ENCODE results near the gene FAHD2A. TPM values are rescaled to one million over a fixed set of nuclear protein-coding genes. Genes with fewer than 3 reads are reported as not detected.
"Not testable (repeated sequence)": the region's sequence is repeated elsewhere in the genome, so short reads cannot be mapped to it uniquely, and the experiment has no call there.

The FAHD2A gene
- polyA plus RNA-seq, 1 donor from 2014 or later = 27.2 TPM

DNA sequence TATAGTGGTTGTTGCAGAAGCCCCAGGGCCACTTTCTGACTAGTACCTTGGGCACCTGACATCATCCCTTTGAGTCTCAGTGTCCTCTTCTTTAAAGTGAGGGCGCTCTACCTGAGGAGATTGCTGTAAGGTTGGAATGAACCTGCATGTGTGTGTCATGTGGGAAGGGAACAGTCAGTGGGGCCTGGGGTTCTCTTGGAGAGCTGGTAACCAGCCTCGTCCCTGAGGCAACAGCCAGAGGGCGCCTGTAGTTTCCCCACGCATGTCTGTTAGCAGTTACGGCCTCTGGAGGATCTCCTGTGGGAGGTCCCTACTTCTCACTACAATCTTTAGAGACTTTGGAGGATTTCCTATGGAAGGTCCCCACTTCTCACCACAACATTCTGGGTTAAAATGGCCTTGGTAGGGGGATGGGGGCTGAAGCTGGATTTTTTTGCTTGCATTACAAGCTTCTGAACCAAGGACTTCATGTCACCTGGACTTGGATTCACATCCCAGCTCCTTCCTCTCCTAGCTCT lies 755 bp downstream of the FAHD2A start:
- Histone ChIP-seq H3K27ac (ENCODE audit: low read length) (peak overlapping the region; percentile 85), H3K4me3 (ENCODE audit: low read length) (peak overlapping the region; percentile 99), H3K4me2 (ENCODE audit: low read length) (peak overlapping the region; percentile 45), H3K9ac (ENCODE audit: low read length) (peak overlapping the region; percentile 95), H2AFZ (ENCODE audit: low read depth, low read length) (peak overlapping the region; percentile 90)
- TF ChIP-seq MXI1 (conservative IDR thresholded peaks at IDR 0.05; ENCODE audit: poor library complexity, severe bottlenecking) = peak; percentile 5
- peak; percentile 5 for TF ChIP-seq SMC3 (conservative IDR thresholded peaks at IDR 0.05; ENCODE audit: poor library complexity)
- peak; percentile 68 for TF ChIP-seq CTCF (IDR thresholded peaks at IDR 0.05; ENCODE audit: poor library complexity, severe bottlenecking)
- H3K79me2 ChIP-seq (replicated peaks; ENCODE audit: insufficient read depth, low read length); H3K27me3 ChIP-seq (ENCODE audit: insufficient read depth, low read depth, low read length); H4K20me1 ChIP-seq (ENCODE audit: insufficient read depth); H3K9me2 ChIP-seq (ENCODE audit: insufficient read depth, low read length); H3F3A ChIP-seq (ENCODE audit: insufficient read depth, low read length, poor library complexity, severe bottlenecking); H3K36me3 ChIP-seq (ENCODE audit: insufficient read depth, low read length); H3K9me3 ChIP-seq (ENCODE audit: low read length): not testable (repeated sequence)

- not testable (repeated sequence) for H3K9me2 ChIP-seq (ENCODE audit: insufficient read depth, low read length); H4K20me1 ChIP-seq (ENCODE audit: insufficient read depth); H3K27ac ChIP-seq (ENCODE audit: low read length); H3K36me3 ChIP-seq (ENCODE audit: insufficient read depth, low read length); H3F3A ChIP-seq (ENCODE audit: insufficient read depth, low read length, poor library complexity, severe bottlenecking); H3K9me3 ChIP-seq (ENCODE audit: low read length); H3K79me2 ChIP-seq (replicated peaks; ENCODE audit: insufficient read depth, low read length); H2AFZ ChIP-seq (ENCODE audit: low read depth, low read length); H3K27me3 ChIP-seq (ENCODE audit: insufficient read depth, low read depth, low read length)
- Histone ChIP-seq H3K4me3 (ENCODE audit: low read length) (peak overlapping the region; percentile 99), H3K9ac (ENCODE audit: low read length) (peak overlapping the region; percentile 95), H3K4me2 (ENCODE audit: low read length) (peak overlapping the region; percentile 31)
Measured at GRCh38 chr2:95403824-95404223, 1.3 kb downstream of the FAHD2A start.

DNA sequence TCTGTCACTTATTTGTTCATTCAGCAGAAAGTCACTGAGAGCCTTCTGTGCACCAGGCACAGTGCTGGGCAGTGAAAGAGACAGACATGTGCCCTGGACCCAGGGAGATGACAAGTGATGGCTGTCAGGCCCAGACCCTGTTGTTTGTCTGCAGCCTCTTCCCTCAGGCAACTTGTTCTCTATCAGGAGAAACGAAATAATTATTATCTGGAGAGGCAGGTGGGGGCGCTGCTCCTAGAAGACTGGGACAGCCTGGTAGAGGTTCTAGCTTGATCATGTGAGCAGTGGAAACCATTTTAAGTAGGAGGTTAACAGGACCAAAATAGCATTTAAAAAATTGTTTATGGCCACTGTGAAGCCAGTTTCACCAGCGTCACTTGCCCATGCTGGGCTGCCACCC lies 2.2 kb downstream of the FAHD2A start:
- not testable (repeated sequence) for H3K4me3 ChIP-seq (ENCODE audit: low read length); H3K27me3 ChIP-seq (ENCODE audit: insufficient read depth, low read depth, low read length); H3K9ac ChIP-seq (ENCODE audit: low read length); H2AFZ ChIP-seq (ENCODE audit: low read depth, low read length); H3K27ac ChIP-seq (ENCODE audit: low read length); H3F3A ChIP-seq (ENCODE audit: insufficient read depth, low read length, poor library complexity, severe bottlenecking); H3K9me2 ChIP-seq (ENCODE audit: insufficient read depth, low read length); H4K20me1 ChIP-seq (ENCODE audit: insufficient read depth); H3K9me3 ChIP-seq (ENCODE audit: low read length); H3K79me2 ChIP-seq (replicated peaks; ENCODE audit: insufficient read depth, low read length); H3K4me2 ChIP-seq (ENCODE audit: low read length); H3K36me3 ChIP-seq (ENCODE audit: insufficient read depth, low read length)

GRCh38 chr2:95411239-95411638 lies 8.7 kb downstream of the FAHD2A start:
- H3K36me3 ChIP-seq (ENCODE audit: insufficient read depth, low read length); H3K79me2 ChIP-seq (replicated peaks; ENCODE audit: insufficient read depth, low read length); H3K9me2 ChIP-seq (ENCODE audit: insufficient read depth, low read length); H4K20me1 ChIP-seq (ENCODE audit: insufficient read depth); H3K9me3 ChIP-seq (ENCODE audit: low read length); H3K27me3 ChIP-seq (ENCODE audit: insufficient read depth, low read depth, low read length); H3K4me2 ChIP-seq (ENCODE audit: low read length); H3K4me3 ChIP-seq (ENCODE audit: low read length); H3K27ac ChIP-seq (ENCODE audit: low read length); H2AFZ ChIP-seq (ENCODE audit: low read depth, low read length); H3K9ac ChIP-seq (ENCODE audit: low read length); H3F3A ChIP-seq (ENCODE audit: insufficient read depth, low read length, poor library complexity, severe bottlenecking): not testable (repeated sequence)

Measured in neural cell (in vitro differentiated cells).